Neutrophil (primary cell): ENCODE results near the gene ADGRV1.

Source experiments
- H3K27ac ChIP-seq: fragments of 200-600 bp; sonication (generic); 2 replicates; pipeline ENCODE4 v1.5.1; 2016; ENCODE audit warnings: mild to moderate bottlenecking, moderate library complexity
- H3K27me3 ChIP-seq: fragments of 200-600 bp; sonication (generic); 2 replicates; pipeline ENCODE4 v1.6.0; 2016; ENCODE audit warnings: mild to moderate bottlenecking
- H3K36me3 ChIP-seq: fragments of 200-600 bp; sonication (generic); 2 replicates; pipeline ENCODE4 v1.5.1; 2017
- H3K4me1 ChIP-seq, 2 experiments: fragments of 200-600 bp in 1 of 2; sonication (generic) in 1 of 2; 1 replicate in 1 of 2; 2 replicates in 1 of 2; pipeline versions ENCODE4 v1.5.1 to v1.6.1; 2013 to 2016; ENCODE audit warnings: low read depth in 1 of 2, low read length in 1 of 2, mild to moderate bottlenecking in 1 of 2, moderate library complexity in 1 of 2; ENCODE audit not compliant: control insufficient read depth in 1 of 2, insufficient read depth in 1 of 2
- H3K4me3 ChIP-seq, 2 experiments: fragments of 200-600 bp in 1 of 2; sonication (generic) in 1 of 2; 1 replicate in 1 of 2; 2 replicates in 1 of 2; pipeline ENCODE4 v1.5.1; 2013 to 2016; ENCODE audit warnings: low read depth in 1 of 2, low read length in 1 of 2, mild to moderate bottlenecking in 1 of 2, moderate library complexity in 1 of 2
- H3K9me3 ChIP-seq: fragments of 200-600 bp; sonication (generic); 2 replicates; pipeline ENCODE4 v1.5.1; 2016
- CTCF ChIP-seq: fragments of 200-600 bp; sonication (generic); IDR thresholded peaks from 2 replicates; pipeline ENCODE4 v1.5.1; 2016; ENCODE audit warnings: antibody characterized with exemption

ADGRV1 gene

GRCh38 chr5:91069364-91069763 lies 510.8 kb downstream of the ADGRV1 start:
- no peak for TF ChIP-seq CTCF
- H3K36me3 ChIP-seq: no peaks in the 10 kb centered on the region
- H3K4me1 ChIP-seq: no peaks in the 10 kb centered on the region
- no peaks in the 10 kb centered on the region for H3K27me3 ChIP-seq
- H3K27ac ChIP-seq: no peak overlapping the region
- H3K4me3 ChIP-seq: no peak overlapping the region
- no peaks in the 10 kb centered on the region for H3K9me3 ChIP-seq

GRCh38 chr5:91070761-91071550 lies 512.4 kb downstream of the ADGRV1 start:
- no peak overlapping the region for H3K27ac ChIP-seq
- H3K36me3 ChIP-seq: no peaks in the 10 kb centered on the region
- no peaks in the 10 kb centered on the region for H3K4me1 ChIP-seq
- TF ChIP-seq CTCF: no peak
- H3K9me3 ChIP-seq: no peaks in the 10 kb centered on the region
- H3K4me3 ChIP-seq: no peak overlapping the region
- no peaks in the 10 kb centered on the region for H3K27me3 ChIP-seq

- no peak for TF ChIP-seq CTCF
- no peaks in the 10 kb centered on the region for H3K27me3 ChIP-seq
- H3K27ac ChIP-seq: no peak overlapping the region
- no peaks in the 10 kb centered on the region for H3K9me3 ChIP-seq
- no peak overlapping the region for H3K4me3 ChIP-seq
- H3K4me1 ChIP-seq: no peaks in the 10 kb centered on the region
- H3K36me3 ChIP-seq: no peaks in the 10 kb centered on the region
Observed at GRCh38 chr5:91072881-91073280, 514.3 kb downstream of the ADGRV1 start.

- no peaks in the 10 kb centered on the region for H3K4me1 ChIP-seq
- H3K9me3 ChIP-seq: no peaks in the 10 kb centered on the region
Observed at GRCh38 chr5:91074615-91075014, 516.0 kb downstream of the ADGRV1 start.

GRCh38 chr5:91076138-91076537 lies 517.5 kb downstream of the ADGRV1 start:
- no peak overlapping the region for H3K4me3 ChIP-seq

More at GRCh38 chr5:91074615-91075014, 516.0 kb downstream of the ADGRV1 start:
- Histone ChIP-seq H3K36me3 (no peaks in the 10 kb centered on the region), H3K4me3 (no peak overlapping the region), H3K27me3 (no peaks in the 10 kb centered on the region), H3K27ac (no peak overlapping the region)
- no peak for TF ChIP-seq CTCF

More at GRCh38 chr5:91076138-91076537, 517.5 kb downstream of the ADGRV1 start:
- H3K4me1 ChIP-seq: no peaks in the 10 kb centered on the region
- no peaks in the 10 kb centered on the region for H3K27me3 ChIP-seq
- H3K9me3 ChIP-seq: no peaks in the 10 kb centered on the region
- no peak overlapping the region for H3K27ac ChIP-seq
- no peak for TF ChIP-seq CTCF
- H3K36me3 ChIP-seq: no peaks in the 10 kb centered on the region
